ENCODE measurements around the gene UBXN11. TPM values are rescaled to one million over a fixed set of nuclear protein-coding genes. Genes with fewer than 3 reads are reported as not detected.
"Not testable (repeated sequence)": the region's sequence is repeated elsewhere in the genome, so short reads cannot be mapped to it uniquely, and the experiment has no call there.

The UBXN11 gene
- total RNA-seq, 2 experiments from 2014 or later, result 30.5 to 31.7 TPM

GRCh38 chr1:26344147-26344920 is 37.9 kb upstream of the UBXN11 start:
- no peaks in the 10 kb centered on the region for H3K36me3 Mint-ChIP-seq
- no peak overlapping the region for H3K27ac Mint-ChIP-seq
- H3K9me3 Mint-ChIP-seq, result no peaks in the 10 kb centered on the region
- no peaks in the 10 kb centered on the region for H3K27me3 Mint-ChIP-seq
- no peak overlapping the region for H3K4me3 Mint-ChIP-seq
- no peak for DNase-seq
- no peaks in the 10 kb centered on the region for H3K4me1 Mint-ChIP-seq

- no peak for DNase-seq
- Mint-ChIP-seq H3K4me1 (peaks cover 9% of the 10 kb centered on the region), H3K27me3 (peaks cover 4% of the 10 kb centered on the region), H3K9me3 (no peaks in the 10 kb centered on the region), H3K4me3 (no peak overlapping the region), H3K27ac (no peak overlapping the region), H3K36me3 (no peaks in the 10 kb centered on the region)
These were observed 33.6 kb upstream of the UBXN11 start for GRCh38 chr1:26340047-26340481.

GRCh38 chr1:26338670-26339069 is 32.2 kb upstream of the UBXN11 start:
- no peak for DNase-seq
- H3K27me3 Mint-ChIP-seq, result peaks cover 8% of the 10 kb centered on the region
- H3K4me3 Mint-ChIP-seq, result no peak overlapping the region
- no peak overlapping the region for H3K27ac Mint-ChIP-seq
- no peaks in the 10 kb centered on the region for H3K9me3 Mint-ChIP-seq
- H3K4me1 Mint-ChIP-seq, result peaks cover 9% of the 10 kb centered on the region
- no peaks in the 10 kb centered on the region for H3K36me3 Mint-ChIP-seq

- Mint-ChIP-seq H3K27ac (no peak overlapping the region), H3K27me3 (peaks cover 8% of the 10 kb centered on the region), H3K4me1 (peaks cover 9% of the 10 kb centered on the region), H3K36me3 (no peaks in the 10 kb centered on the region), H3K9me3 (no peaks in the 10 kb centered on the region), H3K4me3 (no peak overlapping the region)
- DNase-seq, result no peak
These were observed 31.2 kb upstream of the UBXN11 start for GRCh38 chr1:26337625-26338024.

- DNase-seq, result no peak
- Mint-ChIP-seq H3K9me3 (no peaks in the 10 kb centered on the region), H3K4me1 (peaks cover 9% of the 10 kb centered on the region), H3K36me3 (no peaks in the 10 kb centered on the region), H3K4me3 (no peak overlapping the region), H3K27ac (no peak overlapping the region), H3K27me3 (peaks cover 8% of the 10 kb centered on the region)
These were observed 30.7 kb upstream of the UBXN11 start for GRCh38 chr1:26337206-26337535.

GRCh38 chr1:26336477-26337205 is 30.2 kb upstream of the UBXN11 start:
- H3K27ac Mint-ChIP-seq, result no peak overlapping the region
- peak overlapping the region; percentile 86 for H3K4me3 Mint-ChIP-seq
- H3K27me3 Mint-ChIP-seq, result peaks cover 8% of the 10 kb centered on the region
- peaks cover 9% of the 10 kb centered on the region for H3K4me1 Mint-ChIP-seq
- no peaks in the 10 kb centered on the region for H3K36me3 Mint-ChIP-seq
- peak; percentile 83 for DNase-seq
- H3K9me3 Mint-ChIP-seq, result no peaks in the 10 kb centered on the region

- Mint-ChIP-seq H3K27me3 (peaks cover 8% of the 10 kb centered on the region), H3K36me3 (no peaks in the 10 kb centered on the region), H3K4me3 (peak overlapping the region; percentile 86), H3K9me3 (no peaks in the 10 kb centered on the region), H3K27ac (no peak overlapping the region), H3K4me1 (peaks cover 9% of the 10 kb centered on the region)
- DNase-seq, result no peak
These were observed 29.5 kb upstream of the UBXN11 start for GRCh38 chr1:26335774-26336476.

DNA sequence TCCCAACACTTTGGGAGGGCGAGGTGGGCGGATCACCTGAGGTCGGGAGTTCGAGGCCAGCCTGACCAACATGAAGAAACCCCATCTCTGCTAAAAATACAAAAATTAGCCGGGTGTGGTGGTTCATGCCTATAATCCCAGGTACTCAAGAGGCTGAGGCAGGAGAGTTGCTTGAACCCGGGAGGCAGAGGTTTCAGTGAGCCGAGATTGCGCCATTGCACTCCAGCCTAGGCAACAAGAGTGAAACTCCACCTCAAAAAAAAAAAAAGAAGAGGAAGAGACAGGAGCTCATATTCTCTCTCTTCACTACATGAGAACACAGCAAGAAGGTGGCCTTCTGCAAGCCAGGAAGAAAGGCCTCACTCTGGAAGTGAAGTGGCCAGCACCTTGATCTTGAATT is 26.9 kb upstream of the UBXN11 start:
- not testable (repeated sequence) for H3K36me3 Mint-ChIP-seq, H3K4me1 Mint-ChIP-seq, H3K27me3 Mint-ChIP-seq, H3K4me3 Mint-ChIP-seq, H3K9me3 Mint-ChIP-seq, DNase-seq, H3K27ac Mint-ChIP-seq

- Mint-ChIP-seq H3K36me3 (no peaks in the 10 kb centered on the region), H3K4me3 (no peak overlapping the region), H3K9me3 (no peaks in the 10 kb centered on the region), H3K4me1 (no peaks in the 10 kb centered on the region), H3K27me3 (peaks cover 4% of the 10 kb centered on the region), H3K27ac (no peak overlapping the region)
- DNase-seq, result no peak
These were observed 23.8 kb upstream of the UBXN11 start for GRCh38 chr1:26330276-26330675.

DNA sequence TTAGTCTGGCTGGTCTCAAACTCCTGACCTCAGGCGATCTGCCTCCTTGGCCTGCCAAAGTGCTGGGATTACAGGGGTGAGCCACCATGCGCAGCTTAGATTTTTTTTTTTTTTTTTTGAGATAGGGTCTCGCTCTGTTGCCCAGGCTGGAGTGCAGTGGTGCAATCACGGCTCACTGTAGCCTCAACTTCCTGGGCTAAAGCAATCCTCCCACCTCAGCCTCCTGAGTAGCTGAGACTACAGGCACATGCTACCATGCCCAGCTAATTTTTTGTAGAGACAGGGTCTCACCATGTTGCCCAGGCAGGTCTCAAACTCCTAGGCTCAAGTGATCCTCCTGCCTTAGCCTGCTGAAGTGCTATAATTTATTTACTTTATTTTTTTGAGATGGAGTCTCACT is 22.9 kb upstream of the UBXN11 start:
- H3K4me1 Mint-ChIP-seq, H3K4me3 Mint-ChIP-seq, H3K27me3 Mint-ChIP-seq, H3K36me3 Mint-ChIP-seq, H3K27ac Mint-ChIP-seq, DNase-seq, H3K9me3 Mint-ChIP-seq: not testable (repeated sequence)

- H3K27me3 Mint-ChIP-seq, result no peaks in the 10 kb centered on the region
- no peaks in the 10 kb centered on the region for H3K9me3 Mint-ChIP-seq
- H3K4me3 Mint-ChIP-seq, result no peak overlapping the region
- H3K27ac Mint-ChIP-seq, result no peak overlapping the region
- H3K36me3 Mint-ChIP-seq, result peaks cover 3% of the 10 kb centered on the region
- DNase-seq, result no peak
- no peaks in the 10 kb centered on the region for H3K4me1 Mint-ChIP-seq
These were observed 22.2 kb upstream of the UBXN11 start for GRCh38 chr1:26328597-26328996.

DNA sequence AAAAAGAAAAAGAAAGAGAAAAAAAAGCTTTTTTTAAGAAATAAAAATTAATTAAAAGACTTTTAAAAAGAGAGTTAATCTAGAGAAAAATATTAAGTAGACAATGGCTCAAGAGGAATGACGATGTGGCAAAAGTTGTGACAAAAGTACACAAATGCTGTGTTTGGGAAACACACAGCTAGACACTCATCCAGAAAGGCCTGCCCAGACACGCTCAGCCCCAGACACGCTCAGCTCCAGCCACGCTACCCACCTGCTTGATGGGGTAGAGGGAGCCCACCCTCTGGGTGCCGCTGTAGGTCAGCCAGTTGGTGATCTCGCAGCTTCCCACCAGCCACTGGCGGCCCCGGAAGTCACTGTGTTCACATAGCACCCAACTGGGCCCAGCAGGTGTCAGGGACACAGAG is 21.5 kb upstream of the UBXN11 start:
- no peak for DNase-seq
- no peak overlapping the region for H3K4me3 Mint-ChIP-seq
- H3K27me3 Mint-ChIP-seq, result no peaks in the 10 kb centered on the region
- no peak overlapping the region for H3K27ac Mint-ChIP-seq
- H3K9me3 Mint-ChIP-seq, result no peaks in the 10 kb centered on the region
- H3K36me3 Mint-ChIP-seq, result peaks cover 6% of the 10 kb centered on the region
- peaks cover under 1% of the 10 kb centered on the region for H3K4me1 Mint-ChIP-seq

DNA sequence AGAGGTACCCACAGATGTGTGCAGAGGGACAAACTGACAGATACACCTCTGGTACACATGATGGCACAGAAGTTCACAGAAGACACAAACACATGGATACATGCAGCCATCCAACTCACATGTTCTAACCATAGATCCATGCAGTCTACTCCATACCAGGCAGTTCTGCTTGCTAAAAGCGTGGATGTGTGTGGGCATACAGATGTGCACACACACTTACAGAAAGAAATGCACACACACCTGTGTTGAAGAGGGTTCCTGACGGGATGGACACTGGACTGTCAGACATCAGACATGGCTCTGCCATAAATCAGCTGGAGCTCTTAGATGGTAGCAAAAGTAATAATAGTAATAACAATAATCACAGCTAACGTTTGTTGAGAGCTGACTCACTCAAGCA is 18.1 kb upstream of the UBXN11 start:
- DNase-seq, result no peak
- H3K36me3 Mint-ChIP-seq, result peaks cover 21% of the 10 kb centered on the region
- H3K27ac Mint-ChIP-seq, result peak overlapping the region; percentile 12
- peaks cover 24% of the 10 kb centered on the region for H3K4me1 Mint-ChIP-seq
- H3K27me3 Mint-ChIP-seq, result no peaks in the 10 kb centered on the region
- no peaks in the 10 kb centered on the region for H3K9me3 Mint-ChIP-seq
- H3K4me3 Mint-ChIP-seq, result no peak overlapping the region

DNA sequence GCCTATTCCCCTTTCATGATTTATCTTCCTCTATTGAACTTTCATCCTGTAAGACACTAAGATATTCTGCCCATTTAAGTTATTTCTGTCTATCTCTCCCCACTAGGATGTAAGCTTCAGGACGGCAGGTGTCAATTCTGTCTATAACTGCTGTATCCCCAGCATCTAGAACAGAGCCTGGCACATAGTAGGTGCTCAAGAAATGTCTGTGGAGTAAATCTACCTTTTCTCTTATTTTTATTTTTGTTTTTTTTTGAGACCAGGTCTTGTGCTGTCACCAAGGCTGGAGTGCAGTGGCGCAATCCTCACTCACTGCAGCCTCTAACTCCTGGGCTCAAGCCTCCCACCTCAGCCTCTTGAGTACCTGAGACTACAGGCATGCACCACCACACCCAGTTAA is 16.9 kb upstream of the UBXN11 start:
- no peak overlapping the region for H3K4me3 Mint-ChIP-seq
- H3K9me3 Mint-ChIP-seq, result no peaks in the 10 kb centered on the region
- no peaks in the 10 kb centered on the region for H3K27me3 Mint-ChIP-seq
- peaks cover 33% of the 10 kb centered on the region for H3K36me3 Mint-ChIP-seq
- peaks cover 26% of the 10 kb centered on the region for H3K4me1 Mint-ChIP-seq
- DNase-seq, result no peak
- H3K27ac Mint-ChIP-seq, result peak overlapping the region; percentile 30

DNA sequence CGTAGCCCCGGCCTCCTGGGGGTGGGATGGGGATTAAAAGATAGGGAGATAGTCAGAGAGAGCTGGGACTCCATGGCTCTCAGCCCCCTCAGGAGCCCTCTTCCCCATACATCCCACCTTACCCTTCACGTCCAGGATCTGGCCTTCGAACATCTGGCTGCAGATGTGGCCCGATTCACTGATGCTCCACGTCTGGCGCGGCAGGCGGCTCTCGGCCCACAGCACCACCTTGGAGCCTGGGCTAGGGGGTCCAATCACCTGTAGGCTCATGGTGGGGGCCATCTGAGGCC is 15.6 kb upstream of the UBXN11 start:
- no peak overlapping the region for H3K4me3 Mint-ChIP-seq
- no peak overlapping the region for H3K27ac Mint-ChIP-seq
- no peak for DNase-seq
- peaks cover 35% of the 10 kb centered on the region for H3K36me3 Mint-ChIP-seq
- H3K4me1 Mint-ChIP-seq, result peaks cover 35% of the 10 kb centered on the region
- no peaks in the 10 kb centered on the region for H3K27me3 Mint-ChIP-seq
- no peaks in the 10 kb centered on the region for H3K9me3 Mint-ChIP-seq

Measured in activated naive CD8-positive, alpha-beta T cell treated with anti-CD3 and anti-CD28 coated beads for 36 hours (primary cell).